Hematopoietic multipotent progenitor cell treated with erythropoietin and hydrocortisone succinate and interleukin-3 and kit ligand, for 17 days (in vitro differentiated cells): ENCODE results near the gene NPHP4.

Source experiments
- DNase-seq: peaks from one replicate; pipeline ENCODE4 v3.0.0-alpha.2; 2015; ENCODE audit warnings: low spot score

Gene NPHP4

GRCh38 chr1:6003568-6004411, 11.6 kb upstream of the NPHP4 start:
- no peak for DNase-seq

- DNase-seq, result no peak
These were observed 10.7 kb upstream of the NPHP4 start for GRCh38 chr1:6002714-6003501.

GRCh38 chr1:6001992-6002576, 9.9 kb upstream of the NPHP4 start:
- no peak for DNase-seq

- DNase-seq, result no peak
These were observed 8.4 kb upstream of the NPHP4 start for GRCh38 chr1:6000444-6001288.

GRCh38 chr1:5999711-6000443, 7.7 kb upstream of the NPHP4 start:
- no peak for DNase-seq

GRCh38 chr1:5998906-5999301, 6.7 kb upstream of the NPHP4 start:
- no peak for DNase-seq

- no peak for DNase-seq
These were observed 6.1 kb upstream of the NPHP4 start for GRCh38 chr1:5998051-5998905.

GRCh38 chr1:5997316-5997715, 5.1 kb upstream of the NPHP4 start:
- DNase-seq, result no peak

GRCh38 chr1:5996641-5997270, 4.5 kb upstream of the NPHP4 start:
- no peak for DNase-seq

GRCh38 chr1:5995871-5996630, 3.8 kb upstream of the NPHP4 start:
- DNase-seq, result no peak

GRCh38 chr1:5994713-5995621, 2.7 kb upstream of the NPHP4 start:
- no peak for DNase-seq

GRCh38 chr1:5993556-5994491, 1.6 kb upstream of the NPHP4 start:
- peak; percentile 26 for DNase-seq

- DNase-seq, result no peak
These were observed 760 bp upstream of the NPHP4 start for GRCh38 chr1:5992814-5993555.

- DNase-seq, result no peak
These were observed 722 bp downstream of the NPHP4 start for GRCh38 chr1:5991381-5992025.

- no peak for DNase-seq
These were observed 1.3 kb downstream of the NPHP4 start for GRCh38 chr1:5990913-5991312.
